GM12878 (cell line): ENCODE measurements around the gene SC5D.

Experiments
- CTCF ChIP-seq, 3 experiments: IDR thresholded peaks in 2 of 3; conservative IDR thresholded peaks in 1 of 3; 2 replicates each; pipeline ENCODE4 v1.5.1; 2011; ENCODE audit warnings: low read depth in 3 of 3, low read length in 3 of 3, mild to moderate bottlenecking in 3 of 3, control low read depth in 2 of 3, moderate library complexity in 2 of 3, inconsistent platforms in 1 of 3, mixed read lengths in 1 of 3; ENCODE audit not compliant: control insufficient read depth in 2 of 3, insufficient read depth in 1 of 3; ENCODE audit errors: extremely low read depth in 1 of 3
- EED ChIP-seq: sonication (generic); IDR thresholded peaks from 2 replicates; pipeline ENCODE4 v1.6.1; 2016; ENCODE audit warnings: antibody characterized with exemption, low read depth
- EZH2 ChIP-seq: IDR thresholded peaks from 2 replicates; pipeline ENCODE4 v1.6.1; 2012; ENCODE audit warnings: low read depth, mild to moderate bottlenecking, control low read depth, inconsistent platforms, low read length, borderline replicate concordance; ENCODE audit not compliant: control insufficient read depth
- FOXK2 ChIP-seq: fragments of 450-650 bp; IDR thresholded peaks from 2 replicates; pipeline ENCODE4 v1.6.1; 2017; ENCODE audit warnings: mild to moderate bottlenecking, moderate library complexity
- JUND ChIP-seq: IDR thresholded peaks from 2 replicates; pipeline ENCODE4 v1.6.1; 2012; ENCODE audit warnings: low read depth, mild to moderate bottlenecking, low read length, improper control_type of control experiment, moderate library complexity
- RFX5 ChIP-seq: IDR thresholded peaks from 2 replicates; pipeline ENCODE4 v1.6.1; 2011; ENCODE audit warnings: low read depth, low read length, improper control_type of control experiment
- SMC3 ChIP-seq: IDR thresholded peaks from 2 replicates; pipeline ENCODE4 v1.6.1; 2011; ENCODE audit warnings: low read length, improper control_type of control experiment, borderline replicate concordance

GRCh38 chr11:121300972-121301699, 8.6 kb downstream of the SC5D start:
- TF ChIP-seq SMC3 (no peak), EZH2 (no peak), CTCF (IDR thresholded peaks at IDR 0.05 in 2 of 3, conservative IDR thresholded peaks at IDR 0.05 in 1 of 3; ENCODE audit: control insufficient read depth in 2 of 3, extremely low read depth in 1 of 3, insufficient read depth in 1 of 3, low read depth in 3 of 3, low read length in 3 of 3) (no peak), RFX5 (no peak), JUND (no peak), EED (no peak), FOXK2 (no peak)
